Activated T-cell treated with anti-CD3 and anti-CD28 coated beads for 1 hour (primary cell): Measurements from ENCODE around the gene ACTR3.
"Not testable (repeated sequence)": the region's sequence is repeated elsewhere in the genome, so short reads cannot be mapped to it uniquely, and the experiment has no call there.

Experiments used
- DNase-seq: peaks from one replicate; pipeline ENCODE4 v3.0.0-alpha.2; 2020; ENCODE audit warnings: low read depth

Gene ACTR3

DNA sequence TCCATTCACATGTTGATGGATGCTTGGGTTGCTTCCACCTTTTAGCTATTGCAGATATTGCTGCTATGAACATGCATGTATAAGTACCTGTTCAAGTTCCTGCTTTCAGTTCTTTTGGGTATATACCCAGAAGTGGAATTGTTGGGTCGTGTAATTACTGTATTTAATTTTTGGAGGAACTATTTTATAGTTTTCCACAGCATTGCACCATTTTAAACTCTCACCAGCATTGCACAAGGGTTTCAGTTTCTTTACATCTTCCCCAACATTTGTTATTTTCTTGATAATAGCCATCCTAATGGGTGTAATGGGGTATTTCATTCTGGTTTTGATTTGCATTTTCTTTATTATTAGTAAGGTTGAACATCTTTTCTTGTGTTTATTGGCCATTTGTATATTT is 16.0 kb downstream of the ACTR3 start:
- DNase-seq = no peak

DNA sequence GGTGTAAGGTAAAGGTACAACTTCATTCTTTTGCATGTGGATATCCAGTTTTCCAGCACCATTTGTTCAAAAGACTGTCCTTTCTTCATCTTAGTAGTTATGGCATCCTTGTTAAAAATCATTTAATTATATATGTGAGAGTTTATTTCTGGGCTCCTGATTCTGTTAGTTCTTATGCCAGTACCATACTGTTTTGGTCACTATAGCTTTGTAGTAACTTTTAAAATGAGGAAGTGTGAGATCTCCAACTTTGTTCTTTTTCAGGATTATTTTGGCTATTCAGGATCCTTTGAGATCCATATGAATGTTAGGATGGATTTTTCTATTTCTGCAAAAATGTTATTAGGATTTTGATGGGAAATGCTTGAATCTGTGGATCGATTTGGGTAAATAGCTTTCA is 16.8 kb downstream of the ACTR3 start:
- no peak for DNase-seq

- DNase-seq = no peak
Observed at GRCh38 chr2:113907297-113907696, 17.4 kb downstream of the ACTR3 start.

DNA sequence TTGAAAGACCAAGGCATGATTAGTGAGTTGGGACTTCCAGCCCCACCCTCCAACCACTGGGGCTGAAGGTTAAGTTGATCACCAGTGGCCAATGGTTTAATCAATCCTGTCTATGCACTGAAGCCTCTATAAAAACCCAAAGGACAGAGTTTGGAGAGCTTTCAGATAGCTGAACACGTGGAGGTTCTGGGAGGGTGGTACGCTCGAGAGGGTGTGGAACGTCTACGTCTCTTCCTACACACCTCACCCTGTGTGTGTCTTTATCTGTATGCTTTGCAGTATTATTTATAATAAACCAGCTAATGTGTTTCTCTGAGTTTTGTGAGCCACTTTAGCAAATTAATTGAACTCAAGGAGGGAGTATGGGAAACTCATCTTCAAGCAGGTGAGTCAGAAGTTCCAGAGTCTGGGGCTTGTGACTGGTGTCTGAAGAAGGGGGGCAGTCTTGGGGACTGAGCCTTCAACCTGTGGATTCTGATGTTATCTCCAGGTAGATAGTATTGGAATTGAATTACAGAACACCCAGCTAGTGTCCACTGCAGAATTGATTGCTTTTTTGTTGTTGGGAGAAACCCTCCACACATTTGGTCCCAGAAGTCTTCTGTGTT is 20.3 kb downstream of the ACTR3 start:
- DNase-seq = peak; percentile 50

DNA sequence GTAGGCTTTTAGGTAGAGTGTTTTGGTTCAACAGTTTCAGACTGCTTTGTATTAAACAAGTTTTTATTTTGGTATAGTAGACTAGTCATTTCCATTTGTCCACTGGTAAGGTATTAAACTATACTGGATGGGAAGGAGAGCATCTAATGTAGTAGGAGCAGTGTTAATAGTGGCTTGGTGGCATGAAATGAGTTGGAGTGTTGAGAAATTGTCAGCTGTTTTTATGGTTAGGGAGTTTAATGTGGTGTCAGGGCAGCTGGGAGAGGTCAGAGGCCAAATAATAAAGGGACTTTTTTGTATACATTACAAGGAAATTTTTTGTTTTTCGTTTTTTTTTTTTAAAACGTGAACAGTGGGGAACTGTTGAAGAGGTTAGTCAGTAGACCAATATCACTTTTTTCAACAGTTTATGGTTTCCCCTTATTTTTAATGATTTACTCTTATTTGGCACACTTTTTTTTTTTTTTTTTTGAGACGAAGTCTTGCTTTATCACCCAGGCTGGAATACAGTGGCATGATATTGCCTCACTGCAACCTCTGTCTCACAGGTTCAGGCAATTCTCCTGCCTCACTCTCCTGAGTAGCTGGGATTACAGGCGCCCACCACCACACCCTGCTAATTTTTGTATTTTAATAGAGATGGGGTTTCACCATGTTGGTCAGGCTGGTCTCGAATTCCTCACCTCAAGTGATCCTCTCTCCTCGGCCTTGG is 21.2 kb downstream of the ACTR3 start:
- DNase-seq = no peak

DNA sequence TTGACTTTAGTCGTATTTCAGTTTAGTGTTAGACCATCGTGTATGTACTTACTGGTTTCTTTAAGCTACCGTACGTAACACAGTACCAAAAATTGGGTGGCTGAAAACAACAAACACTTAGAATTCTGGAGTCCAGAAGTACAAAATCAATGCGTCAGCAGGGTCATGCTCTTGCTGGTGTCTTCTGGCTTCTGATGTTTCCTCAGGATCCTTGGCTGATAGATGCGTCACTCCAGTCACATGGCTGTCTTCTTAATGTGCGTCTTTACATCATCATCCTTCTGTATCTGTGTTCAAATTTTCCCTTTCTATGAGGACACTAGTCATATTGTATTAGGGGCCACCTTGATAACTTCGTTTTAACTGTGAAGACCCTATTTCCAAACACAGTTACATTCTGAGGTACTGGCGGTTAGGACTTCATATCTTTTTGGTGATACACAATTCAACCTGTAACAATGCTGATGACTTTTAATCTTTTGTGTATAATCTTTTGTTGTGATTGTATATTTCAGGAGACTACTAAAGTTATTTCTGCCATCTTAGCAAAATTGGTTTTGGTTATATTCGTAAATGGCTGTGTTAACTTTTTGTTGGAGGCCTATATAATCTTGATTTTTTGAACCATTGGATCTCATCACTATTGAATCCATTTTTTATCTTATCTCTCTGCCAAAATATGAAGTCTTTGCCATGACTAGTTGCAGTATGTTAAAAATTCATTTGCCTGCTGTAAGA is 25.4 kb downstream of the ACTR3 start:
- no peak for DNase-seq

DNA sequence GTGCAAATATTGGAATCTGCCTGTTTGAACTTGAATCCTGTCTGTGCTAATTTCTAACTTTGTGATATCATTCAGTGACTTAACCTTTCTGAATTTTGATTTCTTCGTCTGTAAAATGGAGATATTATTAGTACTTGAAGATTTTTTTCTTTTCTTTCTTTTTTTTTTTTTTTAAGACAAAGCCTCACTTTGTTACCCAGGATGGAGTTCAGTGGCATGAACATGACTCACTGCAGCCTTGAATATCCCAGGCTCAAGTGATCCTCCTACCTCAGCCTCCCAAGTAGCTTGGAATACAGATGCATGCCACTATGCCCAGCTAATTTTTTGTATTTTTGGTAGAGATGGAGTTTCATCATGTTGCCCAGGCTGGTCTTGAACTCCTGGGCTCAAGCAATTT is 28.3 kb downstream of the ACTR3 start:
- DNase-seq = no peak

GRCh38 chr2:113920996-113921395 is 31.1 kb downstream of the ACTR3 start:
- DNase-seq = no peak

DNA sequence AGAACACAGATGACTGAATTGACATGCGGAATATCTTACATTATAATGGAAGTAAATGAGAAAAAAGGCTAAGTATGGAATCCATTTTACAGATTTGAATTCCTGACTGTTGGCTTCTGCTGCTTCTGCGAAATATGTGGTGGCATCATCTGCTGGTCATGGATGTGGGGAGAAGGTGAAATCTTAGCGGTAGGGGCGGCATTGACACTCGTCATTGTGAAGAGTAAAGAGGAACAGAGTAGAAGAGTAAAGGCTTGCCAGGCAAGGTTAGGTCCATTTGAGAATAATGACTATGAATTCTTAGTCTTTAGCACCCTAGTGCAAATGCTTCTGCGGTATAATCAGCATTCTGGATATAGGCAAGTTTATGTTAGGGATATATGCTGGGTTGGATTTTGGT is 32.4 kb downstream of the ACTR3 start:
- DNase-seq = no peak

- no peak for DNase-seq
Observed at GRCh38 chr2:113922784-113923183, 32.9 kb downstream of the ACTR3 start.

DNA sequence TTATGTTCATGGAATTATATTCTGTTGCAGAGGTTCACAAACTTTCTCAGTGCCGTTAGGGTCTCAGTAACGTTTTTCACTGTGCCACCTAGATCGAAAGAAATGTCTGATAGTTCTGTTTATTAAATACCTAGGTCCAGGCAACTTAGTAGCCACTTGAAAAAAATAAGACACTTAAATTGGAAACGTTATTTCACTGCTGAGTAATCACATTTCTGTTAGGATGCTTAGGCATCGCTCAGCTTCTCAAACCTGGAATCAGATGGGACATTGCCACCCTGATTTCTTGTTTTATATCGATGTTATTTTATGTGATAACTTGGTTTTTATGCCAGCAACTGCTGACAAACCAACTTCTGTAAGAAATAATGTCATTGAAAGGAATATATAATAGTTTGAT is 36.0 kb downstream of the ACTR3 start:
- DNase-seq = no peak

DNA sequence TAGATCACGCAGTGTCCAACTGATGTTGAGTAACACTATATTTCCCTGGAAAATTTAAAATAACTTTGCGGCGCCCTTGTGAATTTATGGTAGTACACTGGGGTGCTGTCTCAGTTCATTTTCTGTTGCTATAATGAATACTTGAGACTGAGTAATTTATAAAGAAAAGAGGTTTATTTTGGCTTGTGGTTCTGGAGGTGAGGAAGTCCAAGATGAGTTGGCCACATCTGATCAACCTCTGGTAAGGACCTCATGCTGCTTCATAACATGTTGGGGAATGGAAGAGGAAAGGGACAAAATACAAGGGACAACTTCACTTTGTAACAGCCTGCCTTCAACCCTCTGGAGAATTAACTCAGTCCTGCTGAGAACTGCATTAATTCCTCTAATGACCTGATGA is 36.4 kb downstream of the ACTR3 start:
- no peak for DNase-seq

GRCh38 chr2:113930448-113930847 is 40.6 kb downstream of the ACTR3 start:
- no peak for DNase-seq

GRCh38 chr2:113937501-113937900 is 47.6 kb downstream of the ACTR3 start:
- no peak for DNase-seq

DNA sequence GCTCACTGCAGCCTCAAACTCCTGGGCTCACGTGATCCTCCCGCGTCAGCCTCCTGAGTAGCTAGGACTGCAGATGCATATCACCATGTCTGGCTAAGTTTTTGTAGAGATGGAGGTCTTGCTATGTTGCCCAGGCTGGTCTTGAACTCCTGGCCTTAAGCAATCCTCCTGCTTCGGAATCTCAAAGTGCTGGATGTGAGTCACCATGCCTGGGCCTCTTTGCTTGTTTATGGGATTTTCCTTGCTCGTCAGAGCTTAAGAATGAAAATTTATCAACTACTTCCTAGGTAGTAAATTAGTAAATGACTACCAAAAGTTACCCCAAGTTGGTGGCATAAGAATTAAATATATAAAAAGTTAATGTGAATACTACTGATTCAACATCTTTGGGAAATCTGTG is 51.0 kb downstream of the ACTR3 start:
- no peak for DNase-seq

DNA sequence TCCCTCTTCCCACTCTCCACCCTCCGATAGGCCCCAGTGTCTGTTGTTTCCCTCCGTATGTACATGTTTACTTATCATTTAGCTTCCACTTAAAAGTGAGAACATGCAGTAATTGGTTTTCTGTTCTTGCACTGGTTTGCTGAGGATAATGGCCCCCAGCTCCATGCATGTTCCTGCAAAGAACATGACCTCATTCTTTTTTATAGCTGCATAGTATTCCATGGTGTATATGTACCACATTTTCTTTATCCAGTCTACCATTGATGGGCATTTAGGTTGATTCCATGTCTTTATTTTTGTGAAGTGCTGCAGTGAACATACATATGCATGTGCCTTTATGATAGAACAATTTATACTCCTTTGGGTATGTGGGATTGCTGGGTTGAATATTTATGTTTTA is 55.9 kb downstream of the ACTR3 start:
- DNase-seq = not testable (repeated sequence)

- DNase-seq = not testable (repeated sequence)
Observed at GRCh38 chr2:113950906-113951305, 61.0 kb downstream of the ACTR3 start.

- no peak for DNase-seq
Observed at GRCh38 chr2:113961000-113961399, 71.1 kb downstream of the ACTR3 start.

DNA sequence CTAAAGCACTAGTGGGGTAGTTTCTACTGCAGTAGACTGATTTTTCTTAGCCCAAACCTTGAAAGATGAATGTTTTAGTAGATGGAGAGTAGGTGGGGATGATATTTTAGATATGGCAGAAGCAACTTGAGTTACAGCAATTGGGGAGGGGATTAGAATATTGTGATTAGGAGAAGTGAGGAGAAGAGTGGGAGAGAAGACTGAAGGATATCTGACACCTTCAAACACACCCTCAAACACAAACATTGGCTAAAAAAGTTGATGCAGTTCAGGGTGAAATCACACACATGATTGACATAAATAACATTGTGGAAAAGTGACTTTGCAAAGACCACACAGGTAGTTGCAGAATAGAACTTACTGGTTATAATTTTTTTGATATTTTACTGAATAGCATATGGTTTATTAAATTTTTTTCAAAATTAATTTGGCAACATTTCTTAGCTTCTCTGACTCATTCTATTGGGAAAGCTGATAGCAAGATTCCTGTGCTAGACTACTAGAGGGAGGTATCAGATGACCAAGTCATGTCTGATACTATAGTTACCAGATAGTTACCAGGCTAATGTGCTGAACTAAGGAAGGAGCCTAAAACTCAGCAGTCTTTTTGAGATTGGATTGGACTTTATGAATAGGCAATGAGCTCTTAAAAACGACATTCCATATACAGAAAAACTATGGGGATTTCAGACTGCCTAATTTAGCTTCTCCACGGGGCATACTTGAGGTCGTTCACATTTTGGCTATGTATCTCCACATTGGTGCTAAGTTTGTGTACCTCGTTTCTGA is 73.0 kb downstream of the ACTR3 start:
- no peak for DNase-seq

- no peak for DNase-seq
Observed at GRCh38 chr2:113963965-113964364, 74.1 kb downstream of the ACTR3 start.

- DNase-seq = no peak
Observed at GRCh38 chr2:113964436-113964835, 74.5 kb downstream of the ACTR3 start.

GRCh38 chr2:113965228-113965627 is 75.3 kb downstream of the ACTR3 start:
- no peak for DNase-seq

DNA sequence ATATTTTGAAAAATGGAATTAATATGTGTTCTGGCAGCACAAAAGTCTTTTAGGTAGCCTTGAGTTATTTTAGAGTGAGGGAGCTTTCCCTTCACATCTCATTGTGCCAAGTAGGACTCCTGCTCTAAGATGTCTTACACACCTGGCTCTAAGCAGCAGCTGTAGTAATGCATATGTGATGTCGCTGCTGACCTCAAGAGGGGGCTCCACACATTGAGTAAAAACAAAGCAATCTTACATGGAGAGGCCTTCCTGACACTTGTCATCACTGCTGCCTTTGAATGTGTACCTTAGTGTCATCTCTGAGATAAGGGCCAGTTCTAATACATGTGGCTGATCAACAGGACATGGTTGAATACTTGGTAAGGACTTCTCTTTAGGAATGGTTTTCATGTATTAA is 75.8 kb downstream of the ACTR3 start:
- DNase-seq = no peak
